ENCODE measurements around the gene LCOR.

Gene LCOR

GRCh38 chr10:96991313-96991841 lies 159.3 kb downstream of the LCOR start:
- DNase-seq: no peak

- DNase-seq: no peak
These were observed 160.6 kb downstream of the LCOR start for GRCh38 chr10:96992721-96993120.

- DNase-seq: no peak
These were observed 163.8 kb downstream of the LCOR start for GRCh38 chr10:96995851-96996250.

GRCh38 chr10:96996275-96996965 lies 164.3 kb downstream of the LCOR start:
- DNase-seq: no peak

GRCh38 chr10:96998329-96998888 lies 166.3 kb downstream of the LCOR start:
- DNase-seq: no peak

- no peak for DNase-seq
These were observed 167.2 kb downstream of the LCOR start for GRCh38 chr10:96999337-96999736.

- DNase-seq: no peak
These were observed 167.9 kb downstream of the LCOR start for GRCh38 chr10:96999987-97000386.

GRCh38 chr10:97000487-97001182 lies 168.5 kb downstream of the LCOR start:
- DNase-seq: no peak

GRCh38 chr10:97001183-97001991 lies 169.3 kb downstream of the LCOR start:
- no peak for DNase-seq

- DNase-seq: no peak
These were observed 170.6 kb downstream of the LCOR start for GRCh38 chr10:97002670-97003069.

- no peak for DNase-seq
These were observed 171.2 kb downstream of the LCOR start for GRCh38 chr10:97003151-97003803.

- DNase-seq: no peak
These were observed 171.7 kb downstream of the LCOR start for GRCh38 chr10:97003804-97004201.

- DNase-seq: no peak
These were observed 172.5 kb downstream of the LCOR start for GRCh38 chr10:97004591-97004990.

GRCh38 chr10:97005349-97005748 lies 173.3 kb downstream of the LCOR start:
- no peak for DNase-seq

GRCh38 chr10:97006364-97006763 lies 174.3 kb downstream of the LCOR start:
- DNase-seq: no peak

- DNase-seq: no peak
These were observed 175.3 kb downstream of the LCOR start for GRCh38 chr10:97007417-97007816.

- no peak for DNase-seq
These were observed 178.7 kb downstream of the LCOR start for GRCh38 chr10:97010695-97011206.

- no peak for DNase-seq
These were observed 179.3 kb downstream of the LCOR start for GRCh38 chr10:97011397-97011796.

GRCh38 chr10:97012470-97012869 lies 180.4 kb downstream of the LCOR start:
- DNase-seq: no peak

- no peak for DNase-seq
These were observed 181.5 kb downstream of the LCOR start for GRCh38 chr10:97013568-97013967.

- DNase-seq: no peak
These were observed 181.9 kb downstream of the LCOR start for GRCh38 chr10:97013983-97014382.

- no peak for DNase-seq
These were observed 183.1 kb downstream of the LCOR start for GRCh38 chr10:97015240-97015639.

Data from cerebellar nuclear complex (tissue), 1 donor.